Measurements from ENCODE around the gene CFL2.
A peak's percentile ranks its signal among the peaks of the same experiment; 100 is the strongest.
"Not testable (repeated sequence)": the region's sequence is repeated elsewhere in the genome, so short reads cannot be mapped to it uniquely, and the experiment has no call there.

CFL2 gene

DNA sequence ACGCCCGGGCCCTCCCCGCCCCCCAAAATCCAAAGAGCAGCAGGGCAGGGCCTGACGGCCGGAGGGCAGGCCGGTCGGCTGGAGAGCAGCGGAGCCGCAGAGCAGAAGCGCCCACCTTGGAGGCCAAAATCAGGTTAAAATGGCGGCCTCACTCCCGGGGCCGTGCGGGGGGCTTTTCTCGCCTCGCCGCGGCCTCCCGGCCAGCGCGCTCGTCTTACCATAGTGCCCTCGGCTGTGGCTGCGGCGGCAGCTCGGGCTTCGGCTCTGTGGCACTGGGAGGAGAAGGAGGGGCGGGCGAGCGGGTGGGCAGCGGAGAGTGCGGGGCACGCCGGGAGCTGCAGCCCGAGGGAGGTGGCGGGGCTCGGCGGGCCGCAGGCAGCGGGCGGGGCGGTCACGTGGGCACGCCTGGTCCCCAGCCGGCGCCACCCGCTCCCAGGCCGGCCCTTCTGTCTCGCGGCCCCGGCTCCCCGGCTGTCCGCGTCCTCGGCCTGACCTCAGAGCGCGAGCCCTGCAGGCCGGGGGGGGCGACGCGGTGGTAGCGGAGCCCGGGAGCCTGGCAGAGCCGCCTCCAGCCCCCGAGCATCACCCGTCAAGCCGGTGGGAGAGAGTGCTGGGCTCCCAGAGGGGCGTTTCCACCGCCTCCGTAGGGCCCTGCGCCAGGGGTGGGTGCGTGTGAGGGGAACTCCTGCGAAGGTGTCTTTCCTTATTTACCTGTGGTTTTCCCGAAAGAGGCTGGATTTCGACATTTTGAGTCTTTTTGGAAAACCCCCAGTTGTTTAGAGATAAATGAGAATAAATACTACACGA, at the start of gene CFL2:
Gene CFL2 (minus strand): TSS at position 274 of the 807 bp plus-strand sequence. CDS start 53 bp downstream, at position 221.
- H3K4me3 ChIP-seq, result peak within 1 kb of the TSS; percentile 70 to 87 (median 78)
- peaks cover 0 to 20% (median 13%) of the 10 kb centered on the region in 11 experiments; a peak in 16 of 22 replicates for H3K36me3 ChIP-seq
- peaks cover 17 to 42% (median 35%) of the 10 kb centered on the region in 10 experiments for H3K4me1 ChIP-seq
- H4K20me1 ChIP-seq, result peaks cover 0 to 12% (median 0%) of the 10 kb centered on the region in 11 experiments; a peak in 4 of 22 replicates
- TF ChIP-seq Cebpa-rat (IDR thresholded peaks at IDR 0.05), result no peak
- H3K9ac ChIP-seq, result peak within 1 kb of the TSS; percentile 84 to 92 (median 89)
- no peaks in the 10 kb centered on the region for H3K9me3 ChIP-seq (replicated peaks in 1 of 11)
- H3K27me3 ChIP-seq, result no peaks in the 10 kb centered on the region
- peak within 1 kb of the TSS; percentile 75 to 93 (median 84) for H3K4me2 ChIP-seq
- peak within 1 kb of the TSS; percentile 75 to 90 (median 81) for H3K27ac ChIP-seq

DNA sequence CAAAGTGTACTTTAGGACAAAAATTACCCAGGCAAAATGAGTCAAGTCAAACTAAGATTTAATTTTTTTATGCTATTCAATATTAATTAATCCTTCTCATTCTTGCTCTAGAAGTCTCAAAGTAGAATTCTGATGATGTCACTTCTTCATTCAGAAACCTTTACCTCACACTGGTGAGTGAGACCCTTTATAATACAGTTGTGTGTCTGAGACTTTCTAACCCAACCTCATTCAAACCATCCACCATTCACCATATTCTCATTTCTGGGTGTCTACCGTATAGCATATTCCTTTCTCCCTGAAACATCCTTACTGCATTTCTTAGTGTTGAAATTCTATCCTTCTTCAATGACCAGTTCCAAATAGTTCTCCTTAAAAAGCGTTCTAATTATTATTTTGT, 40.8 kb upstream of the CFL2 start:
- H3K9ac ChIP-seq, result no peak overlapping the region
- peaks cover 77 to 100% (median 95%) of the 10 kb centered on the region in 11 experiments for H3K36me3 ChIP-seq
- no peak overlapping the region for H3K4me3 ChIP-seq
- no peak overlapping the region for H3K4me2 ChIP-seq
- no peaks in the 10 kb centered on the region for H3K27me3 ChIP-seq
- no peak overlapping the region for H3K27ac ChIP-seq
- peaks cover 0 to 5% (median 0%) of the 10 kb centered on the region in 11 experiments; a peak in 2 of 22 replicates for H4K20me1 ChIP-seq
- H3K4me1 ChIP-seq, result no peaks in the 10 kb centered on the region
- H3K9me3 ChIP-seq (replicated peaks in 1 of 11), result no peaks in the 10 kb centered on the region
- no peak for TF ChIP-seq Cebpa-rat (IDR thresholded peaks at IDR 0.05)

DNA sequence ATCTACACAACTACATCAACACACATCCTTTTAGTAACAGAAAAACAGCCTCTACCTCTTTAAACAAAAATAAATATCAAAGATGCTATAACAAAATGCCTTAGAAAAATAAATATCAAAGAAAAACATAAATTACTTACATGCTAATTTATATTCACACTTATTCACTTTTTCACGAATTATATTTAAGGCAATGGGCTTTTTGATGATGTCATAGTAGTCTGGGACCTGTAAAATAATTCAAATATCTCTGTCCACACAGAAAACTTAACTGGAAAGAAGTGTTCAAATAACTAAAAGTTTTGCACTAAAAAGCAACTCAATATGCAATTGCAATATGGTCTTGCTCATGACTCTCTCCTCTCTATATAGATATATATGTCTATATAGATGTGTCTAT, 40.3 kb upstream of the CFL2 start:
- no peaks in the 10 kb centered on the region for H3K9me3 ChIP-seq (replicated peaks in 1 of 11)
- H3K27me3 ChIP-seq, result no peaks in the 10 kb centered on the region
- no peak overlapping the region for H3K4me2 ChIP-seq
- no peak overlapping the region for H3K27ac ChIP-seq
- H3K36me3 ChIP-seq, result peaks cover 72 to 100% (median 93%) of the 10 kb centered on the region in 11 experiments
- no peaks in the 10 kb centered on the region for H3K4me1 ChIP-seq
- H3K9ac ChIP-seq, result no peak overlapping the region
- TF ChIP-seq Cebpa-rat (IDR thresholded peaks at IDR 0.05), result no peak
- no peak overlapping the region for H3K4me3 ChIP-seq
- H4K20me1 ChIP-seq, result peaks cover 0 to 5% (median 0%) of the 10 kb centered on the region in 11 experiments; a peak in 2 of 22 replicates

GRCh38 chr14:34750670-34751069, 36.3 kb upstream of the CFL2 start:
- no peaks in the 10 kb centered on the region; a peak in 1 of 20 replicates for H3K4me1 ChIP-seq
- no peak overlapping the region for H3K9ac ChIP-seq
- no peak overlapping the region for H3K4me2 ChIP-seq
- H4K20me1 ChIP-seq, result peaks cover 0 to 5% (median 0%) of the 10 kb centered on the region in 11 experiments; a peak in 2 of 22 replicates
- no peaks in the 10 kb centered on the region for H3K9me3 ChIP-seq (replicated peaks in 1 of 11)
- H3K27ac ChIP-seq, result no peak overlapping the region
- H3K27me3 ChIP-seq, result no peaks in the 10 kb centered on the region
- peaks cover 32 to 73% (median 56%) of the 10 kb centered on the region in 11 experiments for H3K36me3 ChIP-seq
- no peak overlapping the region for H3K4me3 ChIP-seq
- TF ChIP-seq Cebpa-rat (IDR thresholded peaks at IDR 0.05), result no peak

DNA sequence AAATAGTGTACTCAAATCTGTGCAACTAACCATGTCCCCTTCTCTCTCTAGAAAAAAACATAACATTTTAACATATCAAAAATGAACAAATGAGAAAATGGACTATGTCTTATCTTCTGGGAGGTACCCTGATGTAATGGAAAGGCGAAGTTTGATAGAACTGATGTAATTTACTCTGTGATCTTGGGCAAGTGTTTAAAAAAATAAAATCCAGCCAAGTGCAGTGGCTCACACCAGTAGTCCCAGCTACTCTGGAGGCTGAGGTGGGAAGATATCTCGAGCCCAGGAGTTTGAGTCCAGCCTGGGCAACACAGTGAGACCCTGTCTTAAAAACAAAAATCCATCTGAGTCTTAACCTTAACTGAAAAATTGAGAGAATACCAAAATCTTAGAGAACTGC, 35.8 kb upstream of the CFL2 start:
- Histone ChIP-seq H3K27me3 (no peaks in the 10 kb centered on the region), H3K4me2 (no peak overlapping the region), H3K4me3 (no peak overlapping the region), H3K27ac (no peak overlapping the region), H3K36me3 (peaks cover 27 to 69% (median 51%) of the 10 kb centered on the region in 11 experiments), H4K20me1 (peaks cover 0 to 5% (median 0%) of the 10 kb centered on the region in 11 experiments; a peak in 2 of 22 replicates), H3K9ac (no peak overlapping the region), H3K9me3 (replicated peaks in 1 of 11) (no peaks in the 10 kb centered on the region), H3K4me1 (no peaks in the 10 kb centered on the region; a peak in 1 of 20 replicates)
- TF ChIP-seq Cebpa-rat (IDR thresholded peaks at IDR 0.05), result no peak

GRCh38 chr14:34749408-34749807, 35.0 kb upstream of the CFL2 start:
- TF ChIP-seq Cebpa-rat (IDR thresholded peaks at IDR 0.05), result no peak
- H3K4me2 ChIP-seq, result no peak overlapping the region
- H3K4me3 ChIP-seq, result no peak overlapping the region
- no peak overlapping the region for H3K27ac ChIP-seq
- H3K36me3 ChIP-seq, result peaks cover 21 to 60% (median 43%) of the 10 kb centered on the region in 11 experiments
- H3K4me1 ChIP-seq, result peaks cover 0 to 6% (median 0%) of the 10 kb centered on the region in 10 experiments; a peak in 5 of 20 replicates
- no peaks in the 10 kb centered on the region for H3K27me3 ChIP-seq
- no peak overlapping the region for H3K9ac ChIP-seq
- peaks cover 0 to 2% (median 0%) of the 10 kb centered on the region in 11 experiments; a peak in 1 of 22 replicates for H4K20me1 ChIP-seq
- H3K9me3 ChIP-seq (replicated peaks in 1 of 11), result no peaks in the 10 kb centered on the region

DNA sequence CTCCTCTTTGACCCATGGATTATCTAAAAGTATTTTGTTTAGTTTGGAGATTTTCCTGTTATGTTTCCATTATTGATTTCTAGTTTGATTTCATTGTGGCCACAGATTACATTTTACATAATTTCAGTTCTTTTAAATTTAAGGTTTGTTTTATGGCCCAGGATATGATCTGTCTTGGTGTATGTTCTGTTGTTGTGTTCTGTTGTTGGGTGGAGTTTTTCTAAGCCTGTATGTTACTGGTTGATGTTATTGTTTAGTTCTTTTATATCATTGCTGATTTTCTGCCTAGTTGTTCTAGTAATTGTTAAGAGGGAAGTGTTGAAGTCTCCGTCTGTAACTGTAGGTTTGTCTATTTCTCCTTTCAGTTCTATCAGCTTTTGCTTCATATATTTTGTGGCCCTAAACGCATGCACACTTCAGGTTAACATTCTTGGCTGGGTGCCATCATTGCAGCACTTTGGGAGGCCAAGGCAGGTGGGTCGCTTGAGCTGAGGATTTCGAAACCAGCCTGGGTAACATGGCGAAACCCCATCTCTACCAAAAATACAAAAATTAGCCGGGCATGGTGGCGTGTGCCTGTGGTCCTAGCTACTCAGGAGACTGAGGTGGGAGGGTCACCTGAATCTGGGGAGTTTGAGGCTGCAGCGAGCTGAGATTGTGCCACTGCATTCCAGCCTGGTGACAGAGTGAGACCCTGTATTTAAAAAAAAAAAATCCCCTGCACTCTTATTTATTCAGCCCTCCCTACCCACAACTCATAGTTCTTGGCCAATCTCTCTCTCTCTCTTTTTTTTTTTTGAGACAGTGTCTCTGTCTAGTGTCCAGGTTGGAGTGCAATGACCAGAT, 28.1 kb upstream of the CFL2 start:
- Histone ChIP-seq H3K36me3 (0 out of 22 replicates have a peak, but pooled peaks cover 0 to 1% (median 0%) of the 10 kb centered on the region in 11 experiments), H4K20me1 (no peaks in the 10 kb centered on the region), H3K4me3 (no peak overlapping the region), H3K27me3 (no peaks in the 10 kb centered on the region), H3K9ac (peak overlapping the region in 2 of 11 experiments; percentile 2 to 29; a peak in 2 of 22 replicates), H3K4me1 (peaks cover 14 to 39% (median 20%) of the 10 kb centered on the region in 10 experiments), H3K9me3 (replicated peaks in 1 of 11) (peaks cover 0 to 12% (median 6%) of the 10 kb centered on the region in 11 experiments; a peak in 12 of 22 replicates), H3K27ac (peak overlapping the region in 3 of 11 experiments; percentile 29 to 65 (median 44); a peak in 7 of 22 replicates), H3K4me2 (peak overlapping the region; percentile 3 to 78 (median 63))
- 0 out of 22 replicates have a peak, but pooled peaks of 1 of the 11 experiments have one; percentile 26 for TF ChIP-seq Cebpa-rat (IDR thresholded peaks at IDR 0.05)

GRCh38 chr14:34741840-34742239, 27.4 kb upstream of the CFL2 start:
- no peaks in the 10 kb centered on the region for H4K20me1 ChIP-seq
- no peaks in the 10 kb centered on the region for H3K36me3 ChIP-seq
- H3K4me2 ChIP-seq, result peak overlapping the region; percentile 16 to 78 (median 59); a peak in 18 of 22 replicates

DNA sequence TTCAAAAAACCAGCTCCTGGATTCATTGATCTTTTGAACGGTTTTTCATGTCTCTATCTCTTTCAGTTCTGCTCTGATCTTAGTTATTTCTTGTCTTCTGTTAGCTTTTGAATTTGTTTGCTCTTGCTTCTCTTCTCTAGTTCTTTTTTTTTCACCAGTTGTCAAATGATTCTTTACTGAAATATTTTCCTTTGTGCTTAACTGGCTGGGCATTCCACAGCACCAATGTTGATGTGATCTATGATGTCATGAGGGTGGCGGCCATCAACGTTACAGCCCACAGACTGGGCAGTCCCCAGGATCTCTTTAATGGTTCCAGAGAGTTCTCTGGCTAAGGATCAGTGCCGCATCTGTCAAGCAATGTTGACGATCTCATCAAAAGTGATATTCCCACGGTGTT, 25.7 kb upstream of the CFL2 start:
- not testable (repeated sequence) for H3K9ac ChIP-seq, H3K36me3 ChIP-seq, H3K4me3 ChIP-seq, H3K27me3 ChIP-seq, H4K20me1 ChIP-seq, H3K4me2 ChIP-seq, H3K27ac ChIP-seq
- peaks cover 0 to 12% (median 6%) of the 10 kb centered on the region in 11 experiments; a peak in 12 of 22 replicates for H3K9me3 ChIP-seq (replicated peaks in 1 of 11)
- H3K4me1 ChIP-seq, result peaks cover 14 to 39% (median 20%) of the 10 kb centered on the region in 10 experiments

More at GRCh38 chr14:34741840-34742239, 27.4 kb upstream of the CFL2 start:
- no peak overlapping the region for H3K4me3 ChIP-seq
- peak overlapping the region in 3 of 11 experiments; percentile 29 to 65 (median 44); a peak in 5 of 22 replicates for H3K27ac ChIP-seq
- 0 out of 22 replicates have a peak overlapping the region, but pooled peaks of 1 of the 11 experiments have one; percentile 29 for H3K9ac ChIP-seq
- H3K9me3 ChIP-seq (replicated peaks in 1 of 11), result peaks cover 0 to 12% (median 6%) of the 10 kb centered on the region in 11 experiments; a peak in 12 of 22 replicates
- no peaks in the 10 kb centered on the region for H3K27me3 ChIP-seq
- TF ChIP-seq Cebpa-rat (IDR thresholded peaks at IDR 0.05), result no peak
- H3K4me1 ChIP-seq, result peaks cover 14 to 39% (median 20%) of the 10 kb centered on the region in 10 experiments

- Histone ChIP-seq H3K9me3 (replicated peaks in 1 of 11) (peaks cover 0 to 12% (median 6%) of the 10 kb centered on the region in 11 experiments; a peak in 12 of 22 replicates), H3K4me1 (peaks cover 5 to 12% (median 7%) of the 10 kb centered on the region in 10 experiments; a peak in 19 of 20 replicates)
- not testable (repeated sequence) for H3K27ac ChIP-seq, H4K20me1 ChIP-seq, H3K4me2 ChIP-seq, H3K36me3 ChIP-seq, H3K9ac ChIP-seq, H3K4me3 ChIP-seq, H3K27me3 ChIP-seq
Observed at GRCh38 chr14:34737079-34737478, 22.7 kb upstream of the CFL2 start.
